GM10248 (cell line): ENCODE results near the gene PKD2.
"Not testable (repeated sequence)": the region's sequence is repeated elsewhere in the genome, so short reads cannot be mapped to it uniquely, and the experiment has no call there.

Source experiments
- CTCF ChIA-PET: fragments of 300-600 bp; sonication (Branson Sonifier 250); formaldehyde crosslinking; extraction: SDS; loops from one replicate; lab custom pipeline; 2021; ENCODE audit warnings: antibody characterized with exemption; lab: Yijun Ruan, JAX
- POLR2A ChIA-PET: fragments of 350-650 bp; sonication (Branson Sonifier 250); formaldehyde crosslinking; extraction: SDS; loops from one replicate; lab custom pipeline; 2020; ENCODE audit warnings: antibody characterized with exemption; lab: Yijun Ruan, JAX
- DNase-seq: peaks from one replicate; pipeline ENCODE4 v3.0.0; 2012; ENCODE audit errors: extremely low spot score
- CTCF ChIP-seq: IDR thresholded peaks from 2 replicates; pipeline ENCODE4 v1.5.1; 2012; ENCODE audit warnings: mild to moderate bottlenecking, low read depth; ENCODE audit errors: extremely low read depth, missing control alignments, control extremely low read depth

The PKD2 gene

GRCh38 chr4:88015659-88016295, 8.3 kb downstream of the PKD2 start:
- ChIA-PET CTCF (interaction anchor here (1.5 to 3.8 kb wide), 2 partner anchors 17 to 500 kb away, joined by 4 to 14 read pairs; no protein-coding TSS in a partner anchor), POLR2A (interaction anchor here (0.6 kb wide), 1 partner anchor 930 kb away, joined by 3 read pairs; no protein-coding TSS in a partner anchor)
- no peak for DNase-seq

GRCh38 chr4:88017516-88018297, 10.3 kb downstream of the PKD2 start:
- POLR2A ChIA-PET: no interaction called here
- no peak for TF ChIP-seq CTCF
- DNase-seq: no peak
- CTCF ChIA-PET: interaction anchor here (0.9 to 1.3 kb wide), 2 partner anchors 15 to 19 kb away, joined by 3 to 4 read pairs; no protein-coding TSS in a partner anchor

More at GRCh38 chr4:88015659-88016295, 8.3 kb downstream of the PKD2 start:
- TF ChIP-seq CTCF: no peak

GRCh38 chr4:88018466-88018865, 11.0 kb downstream of the PKD2 start:
- no peak for DNase-seq
- ChIA-PET CTCF (no interaction called here), POLR2A (no interaction called here)
- TF ChIP-seq CTCF: no peak

GRCh38 chr4:88021824-88022223, 14.4 kb downstream of the PKD2 start:
- DNase-seq: no peak
- POLR2A ChIA-PET: no interaction called here
- CTCF ChIA-PET: interaction anchor here (0.7 to 2.7 kb wide), 12 partner anchors 9 to 591 kb away, joined by 3 to 21 read pairs (median 3); no protein-coding TSS in a partner anchor
- no peak for TF ChIP-seq CTCF

GRCh38 chr4:88022289-88022688, 14.9 kb downstream of the PKD2 start:
- no peak for TF ChIP-seq CTCF
- no peak for DNase-seq
- ChIA-PET POLR2A (no interaction called here), CTCF (interaction anchor here (0.7 to 2.7 kb wide), 10 partner anchors 9 to 493 kb away, joined by 3 to 21 read pairs (median 3); no protein-coding TSS in a partner anchor)

- CTCF ChIA-PET, DNase-seq, POLR2A ChIA-PET: not testable (repeated sequence)
These were observed 18.6 kb downstream of the PKD2 start for GRCh38 chr4:88025868-88026661.
